GM23248 (cell line): Measurements from ENCODE around the gene ATXN7L3. TPM values are rescaled to one million over a fixed set of nuclear protein-coding genes. Genes with fewer than 3 reads are reported as not detected.

Source experiments
- DNase-seq: peaks from one replicate; pipeline ENCODE4 v3.0.0-alpha.2; 2015
- H2AFZ ChIP-seq: fragments of 200-600 bp; sonication (generic); 2 replicates; pipeline ENCODE4 v1.6.1; 2016; ENCODE audit warnings: antibody characterized with exemption
- H3F3A ChIP-seq: fragments of 200-600 bp; sonication (generic); 2 replicates; pipeline ENCODE4 v1.6.1; 2016; ENCODE audit warnings: mild to moderate bottlenecking, antibody characterized with exemption, mixed run types; ENCODE audit not compliant: insufficient read depth
- H3K27ac ChIP-seq: fragments of 200-600 bp; sonication (generic); 2 replicates; pipeline ENCODE4 v1.5.1; 2016; ENCODE audit warnings: mild to moderate bottlenecking
- H3K27me3 ChIP-seq: fragments of 200-600 bp; sonication (generic); replicated peaks from 2 replicates; pipeline ENCODE4 v1.6.1; 2016; ENCODE audit warnings: mild to moderate bottlenecking; ENCODE audit not compliant: insufficient read depth
- H3K36me3 ChIP-seq: fragments of 200-600 bp; sonication (generic); 2 replicates; pipeline ENCODE4 v1.6.1; 2016; ENCODE audit warnings: low read depth, mild to moderate bottlenecking
- H3K4me1 ChIP-seq: fragments of 200-600 bp; sonication (generic); 2 replicates; pipeline ENCODE4 v1.6.1; 2016; ENCODE audit warnings: mild to moderate bottlenecking; ENCODE audit not compliant: insufficient read depth
- H3K4me2 ChIP-seq: fragments of 200-600 bp; sonication (generic); one replicate; pipeline ENCODE4 v1.6.1; 2016; ENCODE audit warnings: mild to moderate bottlenecking; ENCODE audit not compliant: unreplicated experiment
- H3K4me3 ChIP-seq: fragments of 200-600 bp; sonication (generic); 2 replicates; pipeline ENCODE4 v1.5.1; 2016; ENCODE audit warnings: mild to moderate bottlenecking
- H3K79me2 ChIP-seq: fragments of 200-600 bp; sonication (generic); 2 replicates; pipeline ENCODE4 v1.6.1; 2016; ENCODE audit warnings: mild to moderate bottlenecking; ENCODE audit not compliant: insufficient read depth
- H3K9ac ChIP-seq: fragments of 200-600 bp; sonication (generic); 2 replicates; pipeline ENCODE4 v1.6.1; 2016; ENCODE audit warnings: mild to moderate bottlenecking
- H3K9me2 ChIP-seq: fragments of 200-600 bp; sonication (generic); 2 replicates; pipeline ENCODE4 v1.6.1; 2016; ENCODE audit warnings: mixed run types, mild to moderate bottlenecking, moderate library complexity; ENCODE audit not compliant: insufficient read depth
- H3K9me3 ChIP-seq: fragments of 200-600 bp; sonication (generic); one replicate; pipeline ENCODE4 v1.6.1; 2017; ENCODE audit warnings: low read depth
- H4K20me1 ChIP-seq: fragments of 200-600 bp; sonication (generic); 2 replicates; pipeline ENCODE4 v1.6.0; 2016; ENCODE audit not compliant: insufficient read depth
- EZH2 ChIP-seq: fragments of 200-600 bp; sonication (generic); IDR thresholded peaks from 2 replicates; pipeline ENCODE4 v1.6.1; 2018; ENCODE audit warnings: antibody characterized with exemption, mild to moderate bottlenecking; ENCODE audit not compliant: insufficient read depth, poor library complexity, severe bottlenecking
- EZH2phosphoT487 ChIP-seq: fragments of 200-600 bp; sonication (generic); IDR thresholded peaks from 2 replicates; pipeline ENCODE4 v1.6.1; 2018; ENCODE audit warnings: antibody characterized with exemption, moderate library complexity, mild to moderate bottlenecking, low read depth; ENCODE audit not compliant: insufficient read depth
- WGBS, 2 experiments: methylation state at CpG; one replicate each; pipeline ENCODE4 v1.1.6; 2015 to 2017; ENCODE audit warnings: low lambda C conversion rate in 2 of 2, low coverage in 1 of 2; ENCODE audit errors: missing lambda C conversion rate in 2 of 2; 5-methylcytosine and 5-hydroxymethylcytosine counted together
- in situ Hi-C: fragments of 300-500 bp; cut with MboI; formaldehyde crosslinking; loops from 2 replicates; pipeline ENCODE4 v1.15.0; 2020
- polyA plus RNA-seq: library from polyadenylated mRNA; unstranded; fragments of >200 nt; fragmentation: Nextera tagmentation; extraction: Ambion mirVana; gene quantifications from 2 replicates; pipeline ENCODE4 v1.2.1, GENCODE V29; 2016
- total RNA-seq: library from RNA; depleted of rRNA; stranded (reverse); fragments of >200 nt; shearing (Covaris generic); gene quantifications from 2 replicates; pipeline ENCODE4 v1.2.3, GENCODE V29; 2014

Gene ATXN7L3
- total and polyA plus RNA-seq, 2 experiments from 2014 or later = 9.8 to 60.4 TPM

DNA sequence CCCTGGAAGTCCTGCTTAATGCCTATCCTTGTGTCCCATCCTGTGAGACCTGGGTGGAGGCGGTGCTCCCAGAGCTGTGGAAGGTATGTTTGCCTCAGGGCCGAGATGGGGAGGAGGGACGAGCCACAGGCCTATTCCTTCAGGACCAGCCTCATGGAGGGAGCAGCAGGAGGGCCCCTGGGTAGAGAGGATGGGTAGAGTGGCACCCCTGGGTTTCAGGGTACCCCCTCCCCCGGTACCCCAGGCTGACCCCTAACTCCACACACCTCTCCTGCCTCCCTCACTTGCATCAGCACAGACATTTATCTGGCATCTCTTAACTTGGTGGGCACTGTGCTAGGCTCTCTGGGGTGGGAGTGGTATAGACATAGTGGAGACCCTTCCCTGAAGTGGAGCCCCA lies 22.0 kb downstream of the ATXN7L3 start:
- TF ChIP-seq EZH2 (no peak), EZH2phosphoT487 (no peak)
- no peak for DNase-seq
- in situ Hi-C loops = no loop called here
- peaks cover 4% of the 10 kb centered on the region; the same call in 1 of the 2 replicates for H3K36me3 ChIP-seq
- no peaks in the 10 kb centered on the region for H3F3A ChIP-seq
- H3K27me3 ChIP-seq = no peaks in the 10 kb centered on the region
- no peaks in the 10 kb centered on the region for H3K9me2 ChIP-seq
- H3K27ac ChIP-seq = no peak overlapping the region
- H3K9ac ChIP-seq = no peak overlapping the region
- no peak overlapping the region for H3K4me2 ChIP-seq
- no peak overlapping the region for H2AFZ ChIP-seq
- 94 to 95% methylated on average over 4 of the region's 4 CpGs for WGBS, 2 experiments
- H3K4me3 ChIP-seq = no peak overlapping the region
- H3K4me1 ChIP-seq = no peaks in the 10 kb centered on the region
- peaks cover 10% of the 10 kb centered on the region; the same call in 1 of the 2 replicates for H3K79me2 ChIP-seq
- H4K20me1 ChIP-seq = no peaks in the 10 kb centered on the region
- no peaks in the 10 kb centered on the region for H3K9me3 ChIP-seq

DNA sequence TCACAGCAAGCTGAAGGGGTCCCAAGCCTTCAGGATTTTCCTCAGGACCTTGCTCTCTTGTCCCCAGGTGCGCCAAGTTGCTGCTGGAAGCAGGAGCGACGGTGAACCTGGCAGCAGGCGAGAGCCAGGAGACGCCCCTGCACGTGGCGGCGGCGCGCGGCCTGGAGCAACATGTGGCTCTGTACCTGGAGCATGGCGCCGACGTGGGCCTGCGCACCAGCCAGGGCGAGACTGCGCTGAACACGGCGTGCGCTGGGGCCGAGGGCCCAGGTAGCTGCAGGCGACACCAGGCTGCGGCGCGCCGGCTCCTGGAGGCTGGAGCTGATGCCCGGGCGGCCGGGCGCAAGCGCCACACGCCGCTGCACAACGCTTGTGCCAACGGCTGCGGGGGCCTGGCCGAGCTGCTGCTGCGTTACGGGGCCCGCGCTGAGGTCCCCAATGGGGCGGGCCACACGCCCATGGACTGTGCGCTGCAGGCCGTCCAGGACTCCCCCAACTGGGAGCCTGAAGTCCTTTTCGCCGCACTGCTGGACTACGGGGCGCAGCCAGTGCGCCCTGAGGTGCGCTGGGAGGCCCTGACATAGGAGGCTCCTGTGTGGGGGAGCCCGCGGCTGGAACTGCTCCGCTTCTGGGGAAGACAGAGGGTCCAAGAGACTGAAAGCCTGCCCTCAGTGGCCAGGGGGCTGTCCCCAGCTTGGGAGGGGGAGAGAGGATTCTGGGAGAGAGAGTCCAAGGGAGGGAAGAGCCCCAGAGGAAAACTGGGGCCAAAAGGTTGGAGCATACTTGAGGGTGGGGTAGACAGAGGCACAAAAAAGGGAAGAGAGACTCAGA lies 22.8 kb downstream of the ATXN7L3 start:
- no peaks in the 10 kb centered on the region for H4K20me1 ChIP-seq
- H3K9me2 ChIP-seq = no peaks in the 10 kb centered on the region
- H3K27me3 ChIP-seq = no peaks in the 10 kb centered on the region
- H3K27ac ChIP-seq = no peak overlapping the region
- no peak for DNase-seq
- H3K9ac ChIP-seq = no peak overlapping the region
- no peak overlapping the region for H3K4me3 ChIP-seq
- no peaks in the 10 kb centered on the region for H3F3A ChIP-seq
- 96 to 97% methylated on average over 39 to 54 of the region's 54 CpGs for WGBS, 2 experiments
- H3K4me2 ChIP-seq = no peak overlapping the region
- H3K4me1 ChIP-seq = no peaks in the 10 kb centered on the region
- no peaks in the 10 kb centered on the region for H3K9me3 ChIP-seq
- H3K79me2 ChIP-seq = peaks cover 4% of the 10 kb centered on the region; the same call in 1 of the 2 replicates
- H3K36me3 ChIP-seq = peaks cover 4% of the 10 kb centered on the region; the same call in 1 of the 2 replicates
- TF ChIP-seq EZH2 (no peak), EZH2phosphoT487 (no peak)
- H2AFZ ChIP-seq = no peak overlapping the region
- in situ Hi-C loops = no loop called here

GRCh38 chr17:44176257-44176656 lies 23.4 kb downstream of the ATXN7L3 start:
- in situ Hi-C loops = no loop called here
- H3K79me2 ChIP-seq = no peaks in the 10 kb centered on the region
- no peaks in the 10 kb centered on the region for H3F3A ChIP-seq
- H3K27ac ChIP-seq = no peak overlapping the region
- TF ChIP-seq EZH2 (no peak), EZH2phosphoT487 (no peak)
- no peaks in the 10 kb centered on the region for H4K20me1 ChIP-seq
- H3K36me3 ChIP-seq = peaks cover 4% of the 10 kb centered on the region; the same call in 1 of the 2 replicates
- no peaks in the 10 kb centered on the region for H3K4me1 ChIP-seq
- H3K4me3 ChIP-seq = no peak overlapping the region
- DNase-seq = no peak
- no peaks in the 10 kb centered on the region for H3K9me2 ChIP-seq
- no peak overlapping the region for H2AFZ ChIP-seq
- no peak overlapping the region for H3K9ac ChIP-seq
- no peaks in the 10 kb centered on the region for H3K27me3 ChIP-seq
- no peaks in the 10 kb centered on the region for H3K9me3 ChIP-seq
- no peak overlapping the region for H3K4me2 ChIP-seq
- 100% methylated on average over 1 of the region's 1 CpG for WGBS, 2 experiments

DNA sequence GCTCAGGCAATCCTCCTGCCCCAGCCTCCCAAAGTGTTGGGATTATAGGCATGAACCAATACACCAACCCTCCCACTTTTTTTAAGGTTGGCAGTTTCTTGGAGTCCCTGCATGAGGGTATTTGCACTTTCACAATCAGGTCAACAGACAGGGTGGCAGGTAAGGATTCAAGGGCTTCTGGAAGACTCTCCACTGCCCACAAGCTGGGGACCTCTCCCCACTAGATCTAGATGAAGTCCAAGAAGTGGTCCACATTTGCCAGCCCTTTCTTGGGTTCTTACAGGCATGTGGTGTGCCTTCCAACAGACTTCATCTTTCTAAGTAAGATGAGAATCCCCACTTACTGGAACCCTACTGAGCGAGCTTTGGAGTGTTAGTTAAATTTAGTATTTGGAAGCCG lies 25.3 kb downstream of the ATXN7L3 start:
- Histone ChIP-seq H3K27me3 (no peaks in the 10 kb centered on the region), H3K9me2 (no peaks in the 10 kb centered on the region), H3K4me2 (no peak overlapping the region), H3F3A (no peaks in the 10 kb centered on the region), H3K79me2 (no peaks in the 10 kb centered on the region), H2AFZ (no peak overlapping the region), H3K4me1 (no peaks in the 10 kb centered on the region), H4K20me1 (no peaks in the 10 kb centered on the region), H3K4me3 (no peak overlapping the region), H3K27ac (no peak overlapping the region), H3K36me3 (peaks cover 4% of the 10 kb centered on the region; the same call in 1 of the 2 replicates), H3K9me3 (no peaks in the 10 kb centered on the region), H3K9ac (no peak overlapping the region)
- no peak for DNase-seq
- 100% methylated on average over 2 of the region's 2 CpGs for WGBS, 2 experiments
- in situ Hi-C loops = no loop called here
- TF ChIP-seq EZH2 (no peak), EZH2phosphoT487 (no peak)
